Epithelial cell of prostate (primary cell): ENCODE results near the gene GRIA1.
"Not testable (repeated sequence)": the region's sequence is repeated elsewhere in the genome, so short reads cannot be mapped to it uniquely, and the experiment has no call there.

Experiments used
- DNase-seq: peaks from one replicate; pipeline ENCODE4 v3.0.0-alpha.2; 2011; ENCODE audit warnings: low read depth, low spot score
- H3K27ac ChIP-seq: fragments of 450-650 bp; 2 replicates; pipeline ENCODE4 v1.5.1; 2017; ENCODE audit warnings: mild to moderate bottlenecking

GRIA1 gene

DNA sequence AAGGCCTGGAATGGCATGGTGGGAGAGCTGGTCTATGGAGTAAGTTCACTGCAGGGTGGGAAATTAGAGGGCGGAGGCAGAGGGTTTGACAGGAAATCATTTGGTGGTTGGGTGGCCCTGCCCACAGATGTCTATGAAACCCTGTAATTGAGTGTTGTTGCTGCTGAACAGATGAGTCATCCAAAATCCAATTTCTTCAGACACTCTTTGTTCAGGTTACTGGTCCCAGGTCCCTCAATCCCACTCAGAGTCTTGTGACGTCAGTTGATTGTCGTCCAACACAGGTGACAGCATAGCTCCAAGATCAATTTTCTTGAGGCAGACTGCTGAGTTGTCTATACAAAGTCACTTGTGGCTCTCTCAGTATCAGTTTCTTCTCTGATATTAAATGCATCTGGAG is 208.6 kb downstream of the GRIA1 start:
- no peak overlapping the region for H3K27ac ChIP-seq
- no peak for DNase-seq

DNA sequence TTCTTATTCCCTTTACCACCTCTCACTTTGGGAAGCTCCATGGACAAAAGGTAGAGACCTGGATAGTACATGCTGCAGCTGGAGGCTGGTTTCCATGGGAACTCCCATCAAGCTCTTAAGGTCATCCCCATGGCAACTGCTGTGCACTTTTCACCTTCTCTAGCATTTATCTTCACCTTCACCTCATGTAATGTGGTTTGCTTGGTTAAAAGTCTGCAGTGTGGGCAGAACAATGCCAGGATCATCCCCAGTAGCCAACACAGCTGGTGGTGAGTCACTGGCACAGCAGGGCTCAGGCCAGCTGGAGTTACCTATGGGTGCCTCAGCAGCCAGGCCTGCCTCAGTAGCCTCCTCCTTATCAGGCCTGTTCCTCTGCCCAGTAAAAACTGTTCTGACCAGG is 210.5 kb downstream of the GRIA1 start:
- H3K27ac ChIP-seq, result no peak overlapping the region
- no peak for DNase-seq

DNA sequence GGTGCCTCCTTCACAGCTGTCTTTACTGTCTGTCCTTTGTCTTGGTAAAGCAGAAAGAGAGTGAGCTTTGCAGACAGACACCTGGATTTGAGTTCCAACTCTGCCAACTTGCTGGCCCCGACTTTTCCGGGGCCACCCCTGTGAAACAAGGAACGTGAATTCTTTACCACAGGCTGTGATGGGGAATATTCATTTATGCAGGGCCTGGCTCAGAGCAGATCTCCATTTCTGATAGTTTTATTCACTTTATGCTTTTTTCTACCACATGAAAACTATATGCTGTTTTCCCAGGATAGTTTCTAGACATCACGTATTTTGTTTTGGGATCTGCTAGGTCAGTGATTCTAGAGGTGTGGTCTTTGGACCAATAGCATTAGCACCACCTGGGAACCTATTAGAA is 211.8 kb downstream of the GRIA1 start:
- H3K27ac ChIP-seq, result no peak overlapping the region
- DNase-seq, result no peak

DNA sequence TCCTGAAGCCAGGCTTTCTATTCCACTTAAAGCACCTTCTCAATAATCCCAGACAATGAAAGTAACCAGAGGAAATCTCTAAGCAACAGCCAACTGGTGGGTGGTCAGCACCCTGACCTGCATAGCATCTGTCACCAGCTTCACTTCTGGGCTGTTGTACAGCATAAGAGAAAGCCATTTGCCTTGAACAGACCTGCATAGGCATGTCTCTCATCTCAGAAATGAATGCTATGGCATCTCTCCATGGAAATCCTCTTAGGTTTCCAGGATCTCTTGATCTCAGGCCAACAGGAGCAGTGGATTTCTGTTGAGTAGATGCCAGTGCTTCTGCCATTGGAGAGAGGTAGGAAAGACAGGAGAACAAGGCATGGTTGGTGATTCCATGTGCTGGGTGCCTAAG is 213.6 kb downstream of the GRIA1 start:
- DNase-seq, result no peak
- no peak overlapping the region for H3K27ac ChIP-seq

- no peak overlapping the region for H3K27ac ChIP-seq
- DNase-seq, result no peak
Measured at GRCh38 chr5:153707626-153708025, 217.2 kb downstream of the GRIA1 start.

DNA sequence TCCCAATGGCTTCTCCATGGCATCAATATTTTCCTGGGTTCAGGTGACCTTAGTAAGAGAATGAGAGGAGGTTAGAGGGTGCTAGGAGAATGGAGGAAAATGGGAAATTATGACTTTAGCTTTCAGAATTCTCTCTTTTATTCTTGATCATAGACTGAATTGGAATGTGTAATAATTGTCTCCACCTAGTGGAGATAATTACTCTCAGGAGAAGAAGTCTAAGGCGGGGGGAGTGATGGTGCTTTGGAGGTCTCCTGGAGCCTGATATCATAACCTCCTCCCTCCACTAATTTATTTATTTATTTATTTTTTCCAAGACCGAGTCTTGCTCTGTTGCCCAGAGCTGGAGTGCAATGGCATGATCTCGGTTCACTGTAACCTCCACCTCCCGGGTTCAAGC is 221.3 kb downstream of the GRIA1 start:
- DNase-seq, result no peak
- H3K27ac ChIP-seq, result no peak overlapping the region

DNA sequence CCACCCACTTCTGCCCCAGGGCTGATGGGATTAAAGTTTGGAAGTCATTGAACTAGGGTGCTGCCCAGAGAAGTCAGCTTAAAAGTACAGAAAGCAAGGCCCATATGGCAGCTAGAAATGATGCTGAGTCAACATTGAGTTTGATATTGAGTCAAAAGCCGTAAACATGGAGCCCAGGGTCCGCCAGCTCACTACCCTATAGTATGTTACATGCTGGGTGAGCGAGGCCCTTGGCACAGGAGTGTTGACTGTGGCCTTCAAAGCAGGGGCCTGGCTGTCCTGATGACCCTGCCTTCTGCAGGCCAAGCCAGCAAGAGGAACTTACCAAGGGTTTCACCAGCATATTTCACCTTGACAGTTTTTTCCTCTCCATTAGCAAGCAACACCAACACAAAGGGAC is 222.5 kb downstream of the GRIA1 start:
- no peak overlapping the region for H3K27ac ChIP-seq
- DNase-seq, result no peak

- H3K27ac ChIP-seq, result no peak overlapping the region
- no peak for DNase-seq
Measured at GRCh38 chr5:153713943-153714342, 223.5 kb downstream of the GRIA1 start.

GRCh38 chr5:153714798-153715197 is 224.3 kb downstream of the GRIA1 start:
- DNase-seq, result no peak
- no peak overlapping the region for H3K27ac ChIP-seq

DNA sequence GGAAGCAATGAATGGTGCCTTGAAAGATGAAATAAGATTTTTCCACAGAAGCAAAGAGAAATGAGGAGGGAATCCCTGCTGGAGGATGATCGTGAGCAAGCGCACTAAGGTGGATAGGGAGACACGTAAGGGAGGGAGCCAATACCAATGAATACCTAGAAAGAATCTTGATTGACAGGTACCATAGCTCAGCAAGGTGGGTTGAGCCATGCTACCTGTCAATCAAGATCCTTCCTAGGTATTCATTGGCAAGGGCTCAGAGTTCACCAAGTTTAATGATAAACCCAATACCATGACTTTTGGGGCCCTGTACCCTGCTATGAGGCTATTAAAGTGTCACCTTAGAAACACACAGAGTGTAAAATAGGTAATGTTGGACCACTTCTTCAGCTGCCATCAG is 226.8 kb downstream of the GRIA1 start:
- no peak for DNase-seq
- H3K27ac ChIP-seq, result no peak overlapping the region

GRCh38 chr5:153718713-153719112 is 228.2 kb downstream of the GRIA1 start:
- DNase-seq, result peak; percentile 33
- no peak overlapping the region for H3K27ac ChIP-seq

DNA sequence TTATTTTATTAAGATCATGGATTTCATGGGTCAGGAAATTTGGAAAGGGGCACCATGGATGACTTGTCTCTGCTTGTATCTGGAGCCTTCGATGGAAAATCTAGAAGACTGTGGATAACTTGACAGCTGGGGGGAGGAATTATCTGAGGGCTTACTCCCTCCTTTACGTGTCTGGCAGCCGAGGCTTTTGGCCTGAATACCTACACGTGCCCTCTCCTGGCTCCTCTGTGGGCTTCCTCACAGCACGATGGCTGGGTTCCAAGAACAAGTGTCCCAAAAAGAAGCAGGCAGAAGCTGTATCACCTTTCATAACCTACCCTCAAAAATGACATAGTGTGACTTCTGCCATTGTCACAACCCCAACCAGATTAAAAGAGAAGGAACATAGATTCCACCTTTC is 228.9 kb downstream of the GRIA1 start:
- DNase-seq, result no peak
- H3K27ac ChIP-seq, result no peak overlapping the region

DNA sequence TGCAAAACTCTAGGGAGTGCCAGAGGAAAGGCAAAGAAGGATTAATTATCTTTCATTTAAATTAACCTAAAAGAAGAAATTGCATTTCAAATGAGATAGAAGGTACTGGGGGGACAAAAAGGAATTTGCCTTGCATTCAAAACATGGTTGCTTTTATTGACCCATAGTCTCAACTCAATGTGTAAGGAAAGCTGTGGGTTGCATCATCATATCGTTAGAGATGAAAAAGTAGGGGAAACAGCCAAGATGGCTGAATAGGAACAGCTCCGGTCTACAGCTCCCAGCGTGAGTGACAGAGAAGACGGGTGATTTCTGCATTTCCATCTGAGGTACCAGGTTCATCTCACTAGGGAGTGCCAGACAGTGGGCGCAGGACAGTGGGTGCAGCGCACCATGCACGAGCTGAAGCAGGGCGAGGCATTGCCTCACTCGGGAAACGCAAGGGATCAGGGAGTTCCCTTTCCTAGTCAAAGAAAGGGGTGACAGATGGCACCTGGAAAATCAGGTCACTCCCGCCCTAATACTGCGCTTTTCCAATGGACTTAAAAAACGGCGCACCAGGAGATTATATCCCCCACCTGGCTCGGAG is 232.6 kb downstream of the GRIA1 start:
- H3K27ac ChIP-seq, DNase-seq: not testable (repeated sequence)

GRCh38 chr5:153742060-153742459 is 251.6 kb downstream of the GRIA1 start:
- H3K27ac ChIP-seq, result no peak overlapping the region
- DNase-seq, result no peak

DNA sequence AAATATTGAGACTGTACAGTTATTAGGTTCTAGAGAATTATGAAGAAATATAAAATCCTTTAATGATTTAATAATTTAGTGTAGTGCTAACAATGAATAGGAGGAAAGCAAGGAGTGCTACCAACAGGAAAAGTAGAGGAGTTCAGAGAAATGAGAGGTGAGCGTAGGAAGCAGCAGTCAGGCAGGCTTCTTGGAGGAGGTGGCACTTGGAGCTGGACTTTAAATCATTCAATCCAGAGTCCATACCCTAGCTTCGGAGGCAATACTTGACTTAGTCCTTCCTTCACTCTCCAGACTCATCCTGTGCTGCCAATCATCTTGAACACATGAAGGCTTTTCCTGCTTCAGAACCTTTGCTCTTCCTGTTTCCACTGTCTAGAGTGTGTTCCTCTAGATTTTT is 254.3 kb downstream of the GRIA1 start:
- no peak overlapping the region for H3K27ac ChIP-seq
- no peak for DNase-seq

- no peak for DNase-seq
- H3K27ac ChIP-seq, result no peak overlapping the region
Measured at GRCh38 chr5:153745778-153746395, 255.4 kb downstream of the GRIA1 start.

- no peak overlapping the region for H3K27ac ChIP-seq
- DNase-seq, result no peak
Measured at GRCh38 chr5:153746440-153746839, 256.0 kb downstream of the GRIA1 start.

DNA sequence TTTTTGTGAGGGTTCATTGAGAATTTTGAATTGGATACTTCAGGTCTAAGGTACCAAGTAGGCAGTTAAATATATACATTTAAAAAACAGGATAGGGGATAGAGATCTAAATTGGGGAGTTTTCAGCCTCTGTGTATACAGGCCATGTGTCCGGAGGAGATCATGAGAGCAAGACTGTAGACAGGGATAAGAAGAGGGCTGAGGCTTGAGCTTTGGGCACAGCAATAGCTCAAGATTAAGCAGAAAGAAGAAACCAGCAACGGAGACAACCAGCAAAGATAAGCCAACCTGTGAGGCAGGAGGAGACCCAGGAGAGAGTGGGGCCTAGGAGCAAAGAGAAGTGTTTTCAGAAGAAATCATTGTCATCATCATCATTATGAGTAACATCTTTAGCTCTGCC is 258.4 kb downstream of the GRIA1 start:
- no peak overlapping the region for H3K27ac ChIP-seq
- DNase-seq, result no peak

DNA sequence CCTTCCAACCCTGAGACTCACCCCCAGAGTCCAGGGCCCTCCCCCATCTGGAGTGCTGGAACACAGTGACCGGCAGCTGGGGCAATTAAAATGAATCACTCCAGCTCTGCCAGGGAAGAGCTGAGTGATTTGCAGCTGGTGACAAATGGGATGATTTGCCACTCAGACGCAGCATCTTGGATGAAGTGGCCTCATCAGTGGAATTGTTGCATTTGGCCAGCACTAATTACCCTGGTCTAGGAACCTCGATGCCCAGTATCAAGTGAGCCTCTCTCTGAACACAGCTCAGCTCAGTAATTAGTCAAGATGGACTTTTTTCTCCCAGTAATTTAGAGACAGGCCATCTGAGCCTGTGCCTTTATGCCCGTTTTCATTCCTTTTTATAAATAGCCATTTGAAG is 259.5 kb downstream of the GRIA1 start:
- DNase-seq, result no peak
- H3K27ac ChIP-seq, result no peak overlapping the region

- DNase-seq, result no peak
- no peak overlapping the region for H3K27ac ChIP-seq
Measured at GRCh38 chr5:153751251-153751650, 260.8 kb downstream of the GRIA1 start.

GRCh38 chr5:153752890-153753289 is 262.4 kb downstream of the GRIA1 start:
- no peak for DNase-seq
- no peak overlapping the region for H3K27ac ChIP-seq

DNA sequence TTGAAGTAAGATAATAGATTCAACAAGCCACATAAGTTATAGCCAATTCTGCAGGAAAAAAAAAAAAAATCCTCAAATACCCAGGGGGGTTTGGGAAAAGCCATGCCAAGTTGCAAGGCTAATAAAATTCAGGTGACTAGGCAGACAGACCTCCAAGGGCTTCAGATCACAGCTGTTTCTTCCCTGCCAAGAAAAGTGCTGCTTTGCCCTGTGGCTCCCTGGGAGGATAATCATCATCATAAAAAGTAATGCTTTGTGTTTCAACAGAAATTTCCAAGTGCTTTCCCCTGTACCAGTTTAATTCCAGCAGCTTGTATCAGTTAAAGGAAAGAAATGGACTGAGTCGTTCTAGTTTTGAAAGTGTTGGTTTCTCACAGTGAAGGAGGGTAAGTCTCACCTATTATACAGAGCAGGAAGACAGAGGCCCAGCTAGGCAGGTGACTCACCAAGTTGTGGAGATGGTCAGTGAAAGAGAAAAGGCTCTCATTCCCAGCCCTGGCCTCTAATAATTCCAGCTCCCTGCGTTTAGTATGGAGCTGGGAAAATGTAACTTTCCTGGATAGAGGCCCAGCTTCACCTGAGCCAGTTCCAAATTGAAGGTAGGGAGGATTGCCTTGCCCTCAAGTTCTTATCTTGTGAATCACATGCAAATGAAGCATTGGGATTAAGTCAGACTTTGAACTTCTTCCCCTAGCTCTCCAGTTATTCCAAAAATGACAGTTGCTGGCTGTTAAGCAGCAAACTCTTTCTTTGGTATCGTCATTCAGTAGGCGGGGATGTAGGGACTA is 263.4 kb downstream of the GRIA1 start:
- peak overlapping the region; percentile 3 for H3K27ac ChIP-seq
- no peak for DNase-seq
